ENCODE data around the gene RPS6KA1.

GRCh38 chr1:26531651-26532131 lies 2.1 kb downstream of the RPS6KA1 start:
- no peak for TF ChIP-seq EZH2 (IDR thresholded peaks at IDR 0.05; ENCODE audit: low read depth)
- no peak for TF ChIP-seq CTCF (conservative IDR thresholded peaks at IDR 0.05)
